Neural progenitor cell (in vitro differentiated cells): ENCODE measurements around the gene GPR87.

Source experiments
- CTCF ChIP-seq: fragments of 200-600 bp; sonication (generic); IDR thresholded peaks from 2 replicates; pipeline ENCODE4 v1.5.1; 2017; ENCODE audit warnings: antibody characterized with exemption, mild to moderate bottlenecking
- EZH2 ChIP-seq: fragments of 200-600 bp; sonication (generic); IDR thresholded peaks from 2 replicates; pipeline ENCODE4 v1.6.1; 2017; ENCODE audit warnings: antibody characterized with exemption, mild to moderate bottlenecking, moderate library complexity

- TF ChIP-seq EZH2 (no peak), CTCF (no peak)
These were observed 34.8 kb downstream of the GPR87 start for GRCh38 chr3:151281671-151282324.
